ENCODE results near the gene SGCB. TPM values are rescaled to one million over a fixed set of nuclear protein-coding genes. Genes with fewer than 3 reads are reported as not detected.

Gene SGCB
- polyA plus RNA-seq, 3 donors from 2014 or later = 0.31 to 1.4 (median 0.48) TPM

GRCh38 chr4:52010986-52011385 lies 27.1 kb downstream of the SGCB start:
- no peak overlapping the region for H3K4me3 Mint-ChIP-seq
- H3K27me3 Mint-ChIP-seq (ENCODE audit: low read depth in 3 of 3) = no peaks in the 10 kb centered on the region
- no peak for DNase-seq
- no peaks in the 10 kb centered on the region for H3K9me3 Mint-ChIP-seq
- H3K4me1 Mint-ChIP-seq = no peaks in the 10 kb centered on the region
- no peak overlapping the region for H3K27ac Mint-ChIP-seq
- H3K36me3 Mint-ChIP-seq = no peaks in the 10 kb centered on the region

GRCh38 chr4:52006887-52007286 lies 31.2 kb downstream of the SGCB start:
- H3K9me3 Mint-ChIP-seq = no peaks in the 10 kb centered on the region
- no peaks in the 10 kb centered on the region for H3K36me3 Mint-ChIP-seq
- no peak overlapping the region for H3K27ac Mint-ChIP-seq
- H3K4me1 Mint-ChIP-seq = no peaks in the 10 kb centered on the region
- no peak for DNase-seq
- H3K27me3 Mint-ChIP-seq (ENCODE audit: low read depth in 3 of 3) = no peaks in the 10 kb centered on the region
- H3K4me3 Mint-ChIP-seq = no peak overlapping the region

GRCh38 chr4:52005604-52006273 lies 32.4 kb downstream of the SGCB start:
- H3K36me3 Mint-ChIP-seq = no peaks in the 10 kb centered on the region
- H3K27ac Mint-ChIP-seq = no peak overlapping the region
- H3K4me1 Mint-ChIP-seq = no peaks in the 10 kb centered on the region
- no peaks in the 10 kb centered on the region for H3K9me3 Mint-ChIP-seq
- no peak overlapping the region for H3K4me3 Mint-ChIP-seq
- H3K27me3 Mint-ChIP-seq (ENCODE audit: low read depth in 3 of 3) = peaks cover 0 to 2% (median 0%) of the 10 kb centered on the region in 3 donors
- no peak for DNase-seq

- Mint-ChIP-seq H3K9me3 (no peaks in the 10 kb centered on the region), H3K4me1 (no peaks in the 10 kb centered on the region), H3K27ac (no peak overlapping the region), H3K27me3 (ENCODE audit: low read depth in 3 of 3) (peaks cover 0 to 2% (median 0%) of the 10 kb centered on the region in 3 donors), H3K4me3 (no peak overlapping the region), H3K36me3 (no peaks in the 10 kb centered on the region)
- no peak for DNase-seq
Measured at GRCh38 chr4:52004414-52004813, 33.7 kb downstream of the SGCB start.

- no peak for DNase-seq
- Mint-ChIP-seq H3K27ac (no peak overlapping the region), H3K4me3 (no peak overlapping the region), H3K4me1 (no peaks in the 10 kb centered on the region), H3K9me3 (no peaks in the 10 kb centered on the region), H3K36me3 (no peaks in the 10 kb centered on the region), H3K27me3 (ENCODE audit: low read depth in 3 of 3) (peaks cover 0 to 3% (median 0%) of the 10 kb centered on the region in 3 donors)
Measured at GRCh38 chr4:52001616-52002015, 36.5 kb downstream of the SGCB start.

GRCh38 chr4:51999250-51999649 lies 38.8 kb downstream of the SGCB start:
- H3K36me3 Mint-ChIP-seq = no peaks in the 10 kb centered on the region
- no peaks in the 10 kb centered on the region for H3K4me1 Mint-ChIP-seq
- no peak overlapping the region for H3K27ac Mint-ChIP-seq
- H3K4me3 Mint-ChIP-seq = no peak overlapping the region
- no peak for DNase-seq
- H3K9me3 Mint-ChIP-seq = no peaks in the 10 kb centered on the region
- H3K27me3 Mint-ChIP-seq (ENCODE audit: low read depth in 3 of 3) = peaks cover 0 to 3% (median 0%) of the 10 kb centered on the region in 3 donors

- Mint-ChIP-seq H3K36me3 (no peaks in the 10 kb centered on the region), H3K27me3 (ENCODE audit: low read depth in 3 of 3) (peaks cover 0 to 3% (median 0%) of the 10 kb centered on the region in 3 donors), H3K4me1 (no peaks in the 10 kb centered on the region), H3K4me3 (no peak overlapping the region), H3K9me3 (no peaks in the 10 kb centered on the region), H3K27ac (no peak overlapping the region)
- DNase-seq = no peak
Measured at GRCh38 chr4:51998837-51999236, 39.3 kb downstream of the SGCB start.

- Mint-ChIP-seq H3K4me1 (no peaks in the 10 kb centered on the region), H3K9me3 (peaks cover 0 to 2% (median 0%) of the 10 kb centered on the region in 6 donors), H3K36me3 (no peaks in the 10 kb centered on the region), H3K4me3 (no peak overlapping the region), H3K27me3 (ENCODE audit: low read depth in 3 of 3) (peaks cover 0 to 3% (median 0%) of the 10 kb centered on the region in 3 donors), H3K27ac (no peak overlapping the region)
- no peak for DNase-seq
Measured at GRCh38 chr4:51997647-51998046, 40.5 kb downstream of the SGCB start.

GRCh38 chr4:51995647-51996220 lies 42.4 kb downstream of the SGCB start:
- Mint-ChIP-seq H3K9me3 (peaks cover 0 to 5% (median 3%) of the 10 kb centered on the region in 6 donors), H3K36me3 (no peaks in the 10 kb centered on the region)

More at GRCh38 chr4:51995647-51996220, 42.4 kb downstream of the SGCB start:
- Mint-ChIP-seq H3K4me3 (no peak overlapping the region), H3K27ac (no peak overlapping the region), H3K27me3 (ENCODE audit: low read depth in 3 of 3) (peaks cover 0 to 3% (median 2%) of the 10 kb centered on the region in 3 donors), H3K4me1 (no peaks in the 10 kb centered on the region)
- no peak for DNase-seq

Other genes with a start within 250 kb of the SGCB start
- gene DCUN1D4, start 195.1 kb downstream of the SGCB start, polyA plus RNA-seq = 1 to 10 TPM; 3.9 to 7.5 (median 6.7) TPM
- not detected for gene LRRC66, start 17.9 kb downstream of the SGCB start, polyA plus RNA-seq
- not detected for gene SPATA18, start 13.0 kb upstream of the SGCB start, polyA plus RNA-seq